Inflammatory macrophage treated with lipopolysaccharide for 1 hour (primary cell): Measurements from ENCODE around the gene PCDHGB5.
A peak's percentile ranks its signal among the peaks of the same experiment; 100 is the strongest.
"Not testable (repeated sequence)": the region's sequence is repeated elsewhere in the genome, so short reads cannot be mapped to it uniquely, and the experiment has no call there.

Experiments
- DNase-seq, 2 donors: peaks; one replicate each; pipeline ENCODE4 v3.0.0-alpha.2; 2020 to 2022

The PCDHGB5 gene

DNA sequence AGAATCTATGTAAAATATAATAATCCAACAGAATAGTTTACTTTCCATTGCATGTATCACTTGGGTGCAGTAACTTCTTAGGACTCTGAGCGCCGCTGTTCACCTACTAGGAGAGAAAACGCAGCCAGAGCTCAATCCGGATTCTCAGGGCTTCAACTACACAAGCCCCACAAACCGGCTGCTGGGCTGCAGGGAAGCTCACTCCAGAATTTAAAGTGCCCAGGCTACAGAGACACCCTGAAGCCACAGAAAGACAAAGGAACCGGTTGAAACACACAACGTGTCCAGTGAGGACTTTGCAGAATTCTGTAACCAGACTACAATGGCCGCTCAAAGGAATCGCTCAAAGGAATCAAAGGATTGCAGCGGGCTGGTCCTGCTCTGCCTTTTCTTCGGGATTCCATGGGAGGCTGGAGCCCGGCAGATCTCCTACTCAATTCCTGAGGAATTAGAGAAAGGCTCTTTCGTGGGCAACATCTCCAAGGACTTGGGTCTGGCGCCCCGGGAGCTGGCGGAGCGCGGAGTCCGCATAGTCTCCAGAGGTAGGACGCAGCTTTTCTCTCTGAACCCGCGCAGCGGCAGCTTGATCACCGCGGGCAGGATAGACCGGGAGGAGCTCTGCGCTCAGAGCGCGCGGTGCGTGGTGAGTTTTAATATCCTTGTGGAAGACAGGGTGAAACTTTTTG lies 15.2 kb downstream of the PCDHGB5 start, which contains the start of gene PCDHGA10:
Gene PCDHGA10, plus strand, starts transcription at position 134 of the 686 bp plus-strand sequence. Its CDS starts 189 bp downstream, at position 323.
- peak; percentile 51 to 64 for DNase-seq

DNA sequence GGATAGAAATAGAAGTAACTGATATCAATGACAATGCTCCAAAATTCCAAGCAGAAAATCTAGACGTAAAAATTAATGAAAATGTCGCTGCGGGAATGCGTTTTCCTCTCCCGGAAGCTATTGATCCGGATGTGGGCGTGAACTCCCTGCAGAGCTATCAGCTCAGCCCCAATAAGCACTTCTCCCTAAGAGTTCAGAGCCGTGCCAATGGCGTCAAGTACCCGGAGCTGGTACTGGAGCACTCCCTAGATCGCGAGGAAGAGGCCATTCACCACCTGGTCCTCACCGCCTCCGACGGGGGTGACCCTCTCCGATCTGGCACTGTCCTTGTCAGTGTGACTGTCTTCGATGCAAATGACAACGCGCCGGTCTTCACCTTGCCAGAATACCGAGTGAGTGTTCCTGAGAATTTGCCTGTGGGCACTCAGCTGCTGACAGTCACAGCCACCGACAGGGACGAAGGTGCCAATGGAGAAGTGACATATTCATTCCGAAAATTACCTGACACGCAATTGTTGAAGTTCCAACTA lies 15.9 kb downstream of the PCDHGB5 start:
- no peak for DNase-seq

DNA sequence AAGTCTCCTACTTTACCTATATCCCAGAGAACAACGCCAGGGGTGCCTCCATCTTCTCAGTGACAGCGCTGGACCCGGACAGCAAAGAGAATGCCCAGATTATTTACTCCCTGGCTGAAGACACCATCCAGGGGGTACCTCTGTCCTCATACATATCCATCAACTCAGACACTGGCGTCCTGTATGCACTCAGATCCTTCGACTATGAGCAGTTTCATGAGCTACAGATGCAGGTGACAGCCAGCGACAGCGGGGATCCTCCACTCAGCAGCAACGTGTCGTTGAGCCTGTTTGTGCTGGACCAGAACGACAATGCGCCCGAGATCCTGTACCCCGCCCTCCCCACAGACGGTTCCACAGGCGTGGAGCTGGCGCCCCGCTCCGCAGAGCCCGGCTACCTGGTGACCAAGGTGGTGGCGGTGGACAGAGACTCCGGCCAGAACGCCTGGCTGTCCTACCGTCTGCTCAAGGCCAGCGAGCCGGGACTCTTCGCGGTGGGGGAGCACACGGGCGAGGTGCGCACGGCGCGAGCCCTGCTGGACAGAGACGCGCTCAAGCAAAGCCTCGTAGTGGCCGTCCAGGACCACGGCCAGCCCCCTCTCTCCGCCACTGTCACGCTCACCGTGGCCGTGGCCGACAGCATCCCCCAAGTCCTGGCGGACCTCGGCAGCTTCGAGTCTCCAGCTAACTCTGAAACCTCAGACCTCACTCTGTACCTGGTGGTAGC lies 17.0 kb downstream of the PCDHGB5 start:
- not testable (repeated sequence) for DNase-seq

DNA sequence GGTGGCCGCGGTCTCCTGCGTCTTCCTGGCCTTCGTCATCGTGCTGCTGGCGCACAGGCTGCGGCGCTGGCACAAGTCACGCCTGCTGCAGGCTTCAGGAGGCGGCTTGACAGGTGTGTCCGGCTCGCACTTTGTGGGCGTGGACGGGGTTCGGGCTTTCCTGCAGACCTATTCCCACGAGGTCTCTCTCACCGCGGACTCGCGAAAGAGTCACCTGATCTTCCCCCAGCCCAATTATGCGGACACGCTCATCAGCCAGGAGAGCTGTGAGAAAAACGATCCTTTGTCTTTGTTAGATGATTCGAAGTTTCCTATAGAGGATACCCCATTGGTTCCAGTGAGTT lies 17.5 kb downstream of the PCDHGB5 start:
- DNase-seq = not testable (repeated sequence)

DNA sequence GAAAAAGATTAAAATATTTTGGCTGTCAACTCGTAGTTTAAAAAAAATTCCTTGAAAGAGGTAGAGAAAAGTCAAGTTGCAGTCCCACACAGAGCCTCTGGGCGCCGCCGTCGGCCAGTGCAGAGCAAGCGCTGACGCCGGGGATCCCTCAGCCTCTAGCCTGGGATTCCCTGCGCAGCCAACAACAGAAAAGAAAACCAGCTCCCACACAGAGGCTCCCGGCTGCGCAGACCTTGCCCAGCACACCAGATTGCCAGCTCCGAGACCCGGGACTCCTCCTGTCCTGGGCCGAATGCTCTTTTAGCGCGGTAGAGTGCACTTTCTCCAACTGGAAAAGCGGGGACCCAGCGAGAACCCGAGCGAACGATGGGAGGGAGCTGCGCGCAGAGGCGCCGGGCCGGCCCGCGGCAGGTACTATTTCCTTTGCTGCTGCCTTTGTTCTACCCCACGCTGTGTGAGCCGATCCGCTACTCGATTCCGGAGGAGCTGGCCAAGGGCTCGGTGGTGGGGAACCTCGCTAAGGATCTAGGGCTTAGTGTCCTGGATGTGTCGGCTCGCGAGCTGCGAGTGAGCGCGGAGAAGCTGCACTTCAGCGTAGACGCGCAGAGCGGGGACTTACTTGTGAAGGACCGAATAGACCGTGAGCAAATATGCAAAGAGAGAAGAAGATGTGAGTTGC lies 19.9 kb downstream of the PCDHGB5 start, which contains the start of gene PCDHGB7:
Gene PCDHGB7, plus strand, starts transcription at position 184 of the 679 bp plus-strand sequence. Its CDS starts 183 bp downstream, at position 367.
- peak; percentile 72 to 82 for DNase-seq

DNA sequence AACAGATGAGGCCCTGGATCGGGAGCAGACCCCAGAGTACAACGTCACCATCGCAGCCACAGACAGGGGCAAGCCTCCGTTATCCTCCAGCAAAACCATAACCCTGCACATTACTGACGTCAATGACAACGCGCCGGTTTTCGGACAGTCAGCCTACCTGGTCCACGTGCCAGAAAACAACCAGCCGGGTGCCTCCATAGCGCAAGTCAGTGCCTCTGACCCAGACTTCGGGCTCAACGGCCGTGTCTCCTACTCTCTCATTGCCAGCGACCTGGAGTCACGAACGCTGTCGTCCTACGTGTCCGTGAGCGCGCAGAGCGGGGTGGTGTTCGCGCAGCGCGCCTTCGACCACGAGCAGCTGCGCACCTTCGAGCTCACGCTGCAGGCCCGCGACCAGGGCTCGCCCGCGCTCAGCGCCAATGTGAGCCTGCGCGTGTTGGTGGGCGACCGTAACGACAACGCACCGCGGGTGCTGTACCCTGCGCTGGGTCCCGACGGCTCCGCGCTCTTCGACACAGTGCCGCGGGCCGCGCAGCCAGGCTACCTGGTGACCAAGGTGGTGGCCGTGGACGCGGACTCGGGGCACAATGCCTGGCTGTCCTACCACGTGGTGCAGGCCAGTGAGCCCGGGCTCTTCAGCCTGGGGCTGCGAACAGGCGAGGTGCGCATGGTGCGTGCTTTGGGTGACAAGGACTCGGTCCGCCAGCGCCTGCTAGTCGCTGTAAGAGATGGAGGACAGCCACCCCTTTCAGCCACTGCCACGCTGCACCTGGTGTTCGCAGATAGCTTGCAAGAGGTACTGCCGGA lies 21.5 kb downstream of the PCDHGB5 start:
- DNase-seq = no peak

DNA sequence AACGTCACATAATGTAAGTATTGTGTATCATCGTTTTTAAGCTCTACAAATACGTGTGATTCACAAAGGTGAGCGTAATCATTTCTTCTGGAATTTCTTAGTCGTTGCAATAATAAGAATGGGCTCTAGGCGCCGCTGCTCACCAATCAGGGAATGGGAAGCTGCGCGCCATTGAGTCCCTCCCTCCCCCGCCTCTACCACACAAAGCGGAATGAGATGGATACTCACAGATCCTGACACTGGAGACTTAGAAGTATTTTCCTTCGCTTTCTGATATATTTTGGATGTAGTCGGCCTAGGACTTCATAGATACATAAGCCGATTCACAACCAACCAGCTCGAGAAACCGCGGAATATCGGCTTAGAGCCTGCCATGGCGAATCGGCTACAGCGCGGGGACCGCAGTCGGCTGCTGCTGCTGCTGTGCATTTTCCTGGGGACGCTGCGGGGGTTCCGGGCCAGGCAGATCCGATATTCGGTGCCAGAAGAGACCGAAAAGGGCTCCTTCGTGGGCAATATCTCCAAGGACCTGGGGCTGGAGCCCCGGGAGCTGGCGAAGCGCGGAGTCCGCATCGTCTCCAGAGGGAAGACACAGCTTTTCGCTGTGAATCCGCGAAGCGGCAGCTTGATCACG lies 23.2 kb downstream of the PCDHGB5 start, which contains the start of gene PCDHGA11:
Gene PCDHGA11, plus strand, starts transcription at position 197 of the 634 bp plus-strand sequence. Its CDS starts 177 bp downstream, at position 374.
- DNase-seq = peak; percentile 65 to 92

DNA sequence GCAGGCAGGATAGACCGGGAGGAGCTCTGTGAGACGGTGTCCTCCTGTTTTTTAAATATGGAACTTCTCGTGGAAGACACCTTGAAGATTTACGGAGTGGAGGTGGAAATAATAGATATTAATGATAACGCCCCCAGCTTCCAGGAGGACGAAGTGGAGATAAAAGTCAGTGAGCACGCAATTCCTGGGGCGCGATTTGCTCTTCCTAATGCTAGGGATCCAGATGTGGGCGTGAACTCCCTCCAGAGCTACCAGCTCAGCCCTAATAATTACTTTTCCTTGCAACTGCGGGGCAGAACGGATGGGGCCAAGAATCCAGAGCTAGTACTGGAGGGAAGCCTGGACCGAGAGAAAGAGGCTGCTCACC lies 23.7 kb downstream of the PCDHGB5 start:
- DNase-seq = no peak

DNA sequence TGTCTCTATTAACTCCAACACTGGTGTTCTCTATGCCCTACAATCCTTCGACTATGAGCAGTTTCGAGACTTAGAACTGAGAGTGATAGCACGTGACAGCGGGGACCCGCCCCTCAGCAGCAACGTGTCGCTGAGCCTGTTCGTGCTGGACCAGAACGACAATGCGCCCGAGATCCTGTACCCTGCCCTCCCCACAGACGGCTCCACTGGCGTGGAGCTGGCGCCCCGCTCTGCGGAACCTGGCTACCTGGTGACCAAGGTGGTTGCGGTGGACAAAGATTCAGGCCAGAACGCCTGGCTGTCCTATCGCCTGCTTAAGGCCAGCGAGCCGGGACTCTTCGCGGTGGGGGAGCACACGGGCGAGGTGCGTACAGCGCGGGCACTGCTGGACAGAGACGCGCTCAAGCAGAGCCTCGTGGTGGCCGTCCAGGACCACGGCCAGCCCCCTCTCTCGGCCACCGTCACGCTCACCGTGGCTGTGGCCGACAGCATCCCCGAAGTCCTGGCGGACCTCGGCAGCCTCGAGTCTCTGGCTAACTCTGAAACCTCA lies 25.1 kb downstream of the PCDHGB5 start:
- DNase-seq = no peak

DNA sequence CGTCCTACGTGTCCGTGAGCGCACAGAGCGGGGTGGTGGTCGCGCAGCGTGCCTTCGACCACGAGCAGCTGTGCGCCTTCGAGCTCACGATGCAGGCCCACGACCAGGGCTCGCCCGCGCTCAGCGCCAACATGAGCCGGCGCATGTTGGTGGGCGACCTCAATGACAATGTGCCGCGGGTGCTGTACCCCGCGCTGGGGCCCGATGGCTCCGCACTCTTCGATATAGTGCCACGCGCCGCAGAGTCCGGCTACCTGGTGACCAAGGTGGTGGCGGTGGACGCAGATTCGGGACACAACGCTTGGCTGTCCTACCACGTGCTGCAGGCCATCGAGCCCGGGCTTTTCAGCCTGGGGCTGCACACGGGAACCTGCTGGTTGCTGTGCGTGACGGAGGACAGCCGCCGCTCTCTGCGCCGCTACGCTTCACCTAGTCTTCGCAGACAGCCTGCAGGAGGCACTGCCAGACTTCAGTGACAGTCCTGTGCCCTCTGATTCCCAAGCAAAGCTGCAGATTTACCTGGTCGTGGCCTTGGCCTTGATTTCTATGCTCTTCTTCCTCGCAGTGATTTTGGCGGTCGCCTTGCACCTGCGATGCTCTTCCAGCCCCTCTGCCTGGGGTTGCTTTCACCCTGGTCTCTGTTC lies 30.2 kb downstream of the PCDHGB5 start:
- DNase-seq = no peak

DNA sequence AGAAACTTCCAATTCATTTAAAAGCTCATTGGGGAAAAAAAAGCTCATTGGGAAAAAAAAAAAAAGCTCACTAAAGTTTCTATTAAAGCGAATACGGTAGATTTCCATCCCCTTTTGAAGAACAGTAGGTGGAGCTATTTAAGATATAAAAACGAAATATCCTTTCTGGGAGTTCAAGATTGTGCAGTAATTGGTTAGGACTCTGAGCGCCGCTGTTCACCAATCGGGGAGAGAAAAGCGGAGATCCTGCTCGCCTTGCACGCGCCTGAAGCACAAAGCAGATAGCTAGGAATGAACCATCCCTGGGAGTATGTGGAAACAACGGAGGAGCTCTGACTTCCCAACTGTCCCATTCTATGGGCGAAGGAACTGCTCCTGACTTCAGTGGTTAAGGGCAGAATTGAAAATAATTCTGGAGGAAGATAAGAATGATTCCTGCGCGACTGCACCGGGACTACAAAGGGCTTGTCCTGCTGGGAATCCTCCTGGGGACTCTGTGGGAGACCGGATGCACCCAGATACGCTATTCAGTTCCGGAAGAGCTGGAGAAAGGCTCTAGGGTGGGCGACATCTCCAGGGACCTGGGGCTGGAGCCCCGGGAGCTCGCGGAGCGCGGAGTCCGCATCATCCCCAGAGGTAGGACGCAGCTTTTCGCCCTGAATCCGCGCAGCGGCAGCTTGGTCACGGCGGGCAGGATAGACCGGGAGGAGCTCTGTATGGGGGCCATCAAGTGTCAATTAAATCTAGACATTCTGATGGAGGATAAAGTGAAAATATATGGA lies 32.8 kb downstream of the PCDHGB5 start, which contains the start of gene PCDHGA12:
Gene PCDHGA12, plus strand, starts transcription at position 176 of the 782 bp plus-strand sequence. Its CDS starts 253 bp downstream, at position 429.
- peak; percentile 73 to 82 for DNase-seq

DNA sequence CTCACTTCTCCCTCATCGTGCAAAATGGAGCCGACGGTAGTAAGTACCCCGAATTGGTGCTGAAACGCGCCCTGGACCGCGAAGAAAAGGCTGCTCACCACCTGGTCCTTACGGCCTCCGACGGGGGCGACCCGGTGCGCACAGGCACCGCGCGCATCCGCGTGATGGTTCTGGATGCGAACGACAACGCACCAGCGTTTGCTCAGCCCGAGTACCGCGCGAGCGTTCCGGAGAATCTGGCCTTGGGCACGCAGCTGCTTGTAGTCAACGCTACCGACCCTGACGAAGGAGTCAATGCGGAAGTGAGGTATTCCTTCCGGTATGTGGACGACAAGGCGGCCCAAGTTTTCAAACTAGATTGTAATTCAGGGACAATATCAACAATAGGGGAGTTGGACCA lies 33.5 kb downstream of the PCDHGB5 start:
- DNase-seq = peak in 1 of 2 donors; percentile 16

DNA sequence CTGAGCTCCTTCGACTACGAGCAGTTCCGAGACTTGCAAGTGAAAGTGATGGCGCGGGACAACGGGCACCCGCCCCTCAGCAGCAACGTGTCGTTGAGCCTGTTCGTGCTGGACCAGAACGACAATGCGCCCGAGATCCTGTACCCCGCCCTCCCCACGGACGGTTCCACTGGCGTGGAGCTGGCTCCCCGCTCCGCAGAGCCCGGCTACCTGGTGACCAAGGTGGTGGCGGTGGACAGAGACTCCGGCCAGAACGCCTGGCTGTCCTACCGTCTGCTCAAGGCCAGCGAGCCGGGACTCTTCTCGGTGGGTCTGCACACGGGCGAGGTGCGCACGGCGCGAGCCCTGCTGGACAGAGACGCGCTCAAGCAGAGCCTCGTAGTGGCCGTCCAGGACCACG lies 34.6 kb downstream of the PCDHGB5 start:
- DNase-seq = not testable (repeated sequence)

DNA sequence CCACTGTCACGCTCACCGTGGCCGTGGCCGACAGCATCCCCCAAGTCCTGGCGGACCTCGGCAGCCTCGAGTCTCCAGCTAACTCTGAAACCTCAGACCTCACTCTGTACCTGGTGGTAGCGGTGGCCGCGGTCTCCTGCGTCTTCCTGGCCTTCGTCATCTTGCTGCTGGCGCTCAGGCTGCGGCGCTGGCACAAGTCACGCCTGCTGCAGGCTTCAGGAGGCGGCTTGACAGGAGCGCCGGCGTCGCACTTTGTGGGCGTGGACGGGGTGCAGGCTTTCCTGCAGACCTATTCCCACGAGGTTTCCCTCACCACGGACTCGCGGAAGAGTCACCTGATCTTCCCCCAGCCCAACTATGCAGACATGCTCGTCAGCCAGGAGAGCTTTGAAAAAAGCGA lies 35.0 kb downstream of the PCDHGB5 start:
- DNase-seq = not testable (repeated sequence)

DNA sequence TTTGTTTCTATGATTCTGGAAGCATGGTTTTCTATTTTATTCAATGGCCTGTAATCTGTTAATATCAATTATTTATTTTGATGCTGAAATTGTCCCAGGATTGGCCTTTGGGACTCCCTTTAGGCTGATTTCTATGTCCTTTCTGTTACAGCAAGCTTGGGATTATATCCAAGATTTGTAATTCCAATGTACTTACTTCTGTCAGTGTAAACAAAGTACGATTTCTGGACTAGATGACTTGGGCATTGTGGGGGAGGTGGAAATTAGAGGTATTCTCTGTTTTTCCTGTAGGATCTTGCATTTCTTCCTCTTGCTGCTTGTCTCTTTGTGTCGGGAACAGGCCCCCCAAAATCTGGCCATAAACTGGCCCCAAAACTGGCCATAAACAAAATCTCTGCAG lies 36.3 kb downstream of the PCDHGB5 start:
- no peak for DNase-seq

DNA sequence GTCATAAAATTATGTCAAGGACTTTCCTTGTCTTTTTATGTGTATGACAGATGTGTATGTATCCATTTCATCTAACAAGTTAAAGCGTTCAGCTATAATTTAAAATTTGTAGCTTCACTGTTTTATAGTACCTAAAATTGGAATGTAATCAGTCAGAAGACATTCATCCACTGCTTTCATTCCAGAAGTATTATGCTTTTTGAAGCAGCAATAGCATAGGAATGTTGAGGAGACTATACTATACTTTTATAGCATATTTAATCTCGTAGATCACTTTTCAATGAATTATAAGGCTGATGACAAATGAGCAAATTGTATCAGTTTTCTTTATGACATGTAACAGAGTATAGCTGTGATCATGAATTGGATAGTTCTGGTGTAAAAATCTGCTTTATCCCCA lies 39.5 kb downstream of the PCDHGB5 start:
- no peak for DNase-seq

DNA sequence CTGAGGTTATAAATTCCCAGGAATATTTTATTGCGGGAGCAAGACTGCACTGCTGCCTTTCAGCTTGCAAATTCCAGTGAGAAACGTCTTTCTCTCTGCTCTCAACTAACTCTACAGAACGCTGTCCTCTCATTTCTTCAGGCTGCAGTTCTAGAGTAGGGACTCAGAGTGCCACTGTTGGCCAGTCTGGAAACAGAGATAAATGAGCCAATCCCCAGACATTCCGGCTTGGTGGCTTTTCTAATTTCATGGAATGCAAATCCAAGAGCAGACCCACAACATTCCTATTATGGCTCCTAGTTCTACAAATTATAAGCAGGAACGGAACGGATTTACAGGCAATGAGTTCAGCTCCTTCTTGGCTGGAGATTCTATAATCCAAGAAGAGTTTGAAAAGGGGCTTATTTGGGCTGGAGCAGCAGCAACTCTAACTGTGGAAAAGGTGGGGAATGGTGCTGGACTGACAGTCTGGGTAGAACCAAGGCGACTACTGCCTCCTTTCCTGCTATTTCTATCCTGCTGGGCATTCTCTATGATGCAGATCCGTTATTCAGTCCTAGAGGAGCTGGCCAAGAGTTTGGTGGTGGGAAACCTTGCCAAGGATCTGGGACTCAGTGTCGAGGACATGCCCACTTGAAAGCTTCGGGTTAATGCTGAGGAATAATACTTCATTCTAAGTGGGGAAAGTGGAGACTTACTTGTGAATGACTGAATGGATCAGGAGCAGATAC lies 41.8 kb downstream of the PCDHGB5 start:
- DNase-seq = no peak

DNA sequence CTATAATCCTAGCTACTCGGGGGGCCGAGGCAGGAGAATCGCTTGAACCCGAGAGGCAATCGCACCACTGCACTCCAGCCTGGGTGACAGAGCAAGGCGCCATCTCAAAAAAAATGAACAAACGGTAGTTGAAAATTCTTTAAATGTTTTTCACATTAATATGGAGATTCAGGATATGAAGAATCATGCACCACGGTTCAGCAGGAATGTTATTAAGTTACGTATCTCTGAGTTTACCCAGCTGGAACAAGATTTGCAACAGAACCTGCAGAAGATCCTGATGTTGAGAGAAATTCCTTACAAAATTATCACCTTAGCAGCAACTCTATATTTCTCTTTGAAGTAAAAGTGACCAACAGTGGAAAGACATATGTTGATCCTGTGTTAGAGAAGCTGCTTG lies 42.6 kb downstream of the PCDHGB5 start:
- DNase-seq = no peak

DNA sequence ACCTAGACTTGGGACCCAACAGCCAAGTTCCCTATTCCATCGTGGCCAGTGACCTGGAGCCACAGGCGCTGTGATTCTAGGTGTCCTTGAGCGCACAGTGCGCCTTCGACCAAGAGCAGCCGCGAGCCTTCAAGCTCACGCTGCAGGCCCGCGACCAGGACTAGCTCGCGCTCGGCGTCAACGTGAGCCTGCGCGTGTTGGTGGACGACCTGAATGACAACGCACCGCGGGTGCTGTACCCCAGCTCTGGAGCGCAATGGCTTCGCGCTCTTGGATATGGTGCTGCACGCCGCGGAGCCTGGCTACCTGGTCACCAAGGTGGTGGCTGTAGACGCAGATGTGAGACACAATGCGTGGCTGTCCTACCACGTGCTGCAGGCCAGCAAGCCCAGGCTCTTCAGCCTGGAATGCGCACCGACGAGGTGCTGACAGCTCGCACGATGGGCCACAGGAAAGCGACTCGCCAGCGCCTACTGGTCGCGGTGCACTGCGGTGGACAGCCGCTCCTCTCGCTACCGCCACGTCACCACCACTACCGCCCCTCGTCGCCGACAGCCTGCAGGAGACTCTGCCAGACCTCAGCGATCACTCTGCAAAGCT lies 43.9 kb downstream of the PCDHGB5 start:
- no peak for DNase-seq
